HepG2 (cell line): ENCODE results near the gene BCLAF1. TPM values are rescaled to one million over a fixed set of nuclear protein-coding genes. Genes with fewer than 3 reads are reported as not detected.

Experiments used
- ATAC-seq: fragments of 200-7000 bp; cut with Tn5 transposase; 3 replicates; pipeline ENCODE4 v1.9.1; 2020; ENCODE audit warnings: mild to moderate bottlenecking, moderate library complexity
- BruUV-seq: library from RNA; stranded (reverse); fragments of 400-500 nt; replicated peaks from 2 replicates; lab custom pipeline; 2021; lab: Mats Ljungman, UMichigan
- CTCF ChIA-PET: fragments of 300-600 bp; formaldehyde crosslinking; extraction: SDS; loops from one replicate; lab custom pipeline; 2021; ENCODE audit warnings: low total read pairs, inconsistent platforms, low intra/inter-chr PET ratio; lab: Yijun Ruan, JAX
- POLR2A ChIA-PET: fragments of 350-600 bp; sonication (Branson Sonifier 250); formaldehyde crosslinking; loops from one replicate; lab custom pipeline; 2020; ENCODE audit warnings: antibody characterized with exemption, inconsistent platforms; lab: Yijun Ruan, JAX
- DNase-seq: peaks from one replicate; pipeline ENCODE4 v3.0.0-alpha.2; 2015; ENCODE audit warnings: low spot score
- FAIRE-seq: peaks from 3 replicates; lab custom pipeline; 2011; peaks lifted over from hg19 to GRCh38; lab: Jason Lieb, UNC
- H2AFZ ChIP-seq: one replicate; pipeline ENCODE4 v1.6.1; 2011; ENCODE audit warnings: low read length, inconsistent platforms
- H3K27ac ChIP-seq: fragments of 300-600 bp; 3 replicates; pipeline ENCODE4 v1.8.0; 2011; ENCODE audit warnings: mixed run types, mild to moderate bottlenecking, mixed read lengths, low read length, inconsistent platforms; ENCODE audit not compliant: insufficient read depth; ENCODE audit errors: extremely low read length
- H3K27me3 ChIP-seq, 2 experiments: fragments of 200-600 bp in 1 of 2; 2 replicates in 1 of 2; 3 replicates in 1 of 2; pipeline versions ENCODE4 v1.6.0 to v1.8.0; 2011; ENCODE audit warnings: low read length in 2 of 2, mild to moderate bottlenecking in 2 of 2, moderate library complexity in 2 of 2, inconsistent platforms in 1 of 2; ENCODE audit not compliant: insufficient read depth in 2 of 2, control insufficient read depth in 1 of 2
- H3K36me3 ChIP-seq, 2 experiments: fragments of 200-600 bp in 1 of 2; replicated peaks in 1 of 2; 2 replicates in 1 of 2; 3 replicates in 1 of 2; pipeline versions ENCODE4 v1.5.1 to v1.8.0; 2011; ENCODE audit warnings: low read length in 2 of 2, inconsistent platforms in 1 of 2; ENCODE audit not compliant: insufficient read depth in 2 of 2, control insufficient read depth in 1 of 2
- H3K4me1 ChIP-seq: 2 replicates; pipeline ENCODE4 v1.5.1; 2012; ENCODE audit warnings: low read length, inconsistent platforms; ENCODE audit not compliant: insufficient read depth
- H3K4me2 ChIP-seq: 2 replicates; pipeline ENCODE4 v1.6.0; 2011; ENCODE audit warnings: low read depth, low read length, inconsistent platforms
- H3K4me3 ChIP-seq, 3 experiments: fragments of 200-600 bp in 1 of 3; sonication (generic), shearing (Covaris generic) in 1 of 3; replicated peaks in 1 of 3; 2 replicates each; pipeline ENCODE4 v1.5.1; 2011 to 2016; ENCODE audit warnings: low read length in 3 of 3, inconsistent platforms in 2 of 3, low read depth in 2 of 3, mild to moderate bottlenecking in 2 of 3, control low read depth in 1 of 3, mixed read lengths in 1 of 3; ENCODE audit not compliant: insufficient read depth in 1 of 3
- H3K79me2 ChIP-seq: one replicate; pipeline ENCODE4 v1.6.1; 2011; ENCODE audit warnings: low read length, inconsistent platforms; ENCODE audit not compliant: insufficient read depth
- H3K9ac ChIP-seq: 2 replicates; pipeline ENCODE4 v1.6.0; 2011; ENCODE audit warnings: mild to moderate bottlenecking, low read depth, low read length, inconsistent platforms; ENCODE audit not compliant: insufficient read depth
- H3K9me3 ChIP-seq: 2 replicates; pipeline ENCODE4 v1.5.1; 2012; ENCODE audit warnings: mild to moderate bottlenecking, low read length
- H4K20me1 ChIP-seq: 2 replicates; pipeline ENCODE4 v1.6.0; 2011; ENCODE audit warnings: inconsistent platforms, mild to moderate bottlenecking, low read length, moderate library complexity; ENCODE audit not compliant: insufficient read depth
- CBX5 ChIP-seq: sonication (generic); formaldehyde crosslinking; IDR thresholded peaks from 2 replicates; pipeline ENCODE4 v1.4.0; 2020; ENCODE audit warnings: missing genetic modification reagents, borderline replicate concordance
- HNRNPH1 ChIP-seq: fragments of 200-400 bp; formaldehyde crosslinking; optimal IDR thresholded peaks from 2 replicates; pipeline ENCODE3; 2017; ENCODE audit warnings: mild to moderate bottlenecking, low read depth, low read length
- KDM6A ChIP-seq: IDR thresholded peaks from 2 replicates; pipeline ENCODE4 v1.6.1; 2016; ENCODE audit warnings: low read depth
- MTA3 ChIP-seq: sonication (generic); formaldehyde crosslinking; IDR thresholded peaks from 2 replicates; pipeline ENCODE4 v1.4.0; 2020; ENCODE audit warnings: missing genetic modification reagents
- NFE2L1 ChIP-seq: sonication (generic); formaldehyde crosslinking; IDR thresholded peaks from 2 replicates; pipeline ENCODE4 v1.4.0; 2020; ENCODE audit warnings: missing genetic modification reagents, mild to moderate bottlenecking, borderline replicate concordance
- NR2C2 ChIP-seq: sonication (generic); formaldehyde crosslinking; IDR thresholded peaks from 2 replicates; pipeline ENCODE4 v1.4.0; 2020; ENCODE audit warnings: missing genetic modification reagents, mild to moderate bottlenecking, moderate library complexity, borderline replicate concordance
- ZBTB20 ChIP-seq: sonication (generic); formaldehyde crosslinking; IDR thresholded peaks from 2 replicates; pipeline ENCODE4 v1.8.1; 2023; ENCODE audit warnings: missing genetic modification reagents, low read depth, mild to moderate bottlenecking, borderline replicate concordance
- ZFYVE20 ChIP-seq: sonication (generic); formaldehyde crosslinking; IDR thresholded peaks from 2 replicates; pipeline ENCODE4 v1.8.0; 2023; ENCODE audit warnings: low read depth, mild to moderate bottlenecking, moderate library complexity, missing genetic modification reagents, borderline replicate concordance
- ZKSCAN8 ChIP-seq: IDR thresholded peaks from 2 replicates; pipeline ENCODE4 v1.6.1; 2016; ENCODE audit warnings: borderline replicate concordance, missing genetic modification reagents, missing compliant biosample characterization
- ZNF589 ChIP-seq: sonication (generic); formaldehyde crosslinking; conservative IDR thresholded peaks from 2 replicates; pipeline ENCODE4 v1.8.0; 2022; ENCODE audit warnings: mild to moderate bottlenecking, moderate library complexity, missing genetic modification reagents
- ZNF782 ChIP-seq: sonication (generic); formaldehyde crosslinking; IDR thresholded peaks from 2 replicates; pipeline ENCODE4 v1.4.0; 2020; ENCODE audit warnings: missing genetic modification reagents, mild to moderate bottlenecking, borderline replicate concordance
- WGBS: methylation state at CpG from one replicate; pipeline ENCODE4 v1.1.6; 2017; ENCODE audit warnings: low lambda C conversion rate; 5-methylcytosine and 5-hydroxymethylcytosine counted together
- in situ Hi-C: cut with HindIII; loops from 2 replicates; pipeline ENCODE4 v1.10.0; 2017; ENCODE audit warnings: low pct_unique_long_range_greater_than_20kb; ENCODE audit not compliant: extremely low pct_ligation_motif_present
- intact Hi-C: fragments of 100-400 bp; cut with micrococcal nuclease; formaldehyde crosslinking; loops from one replicate; pipeline ENCODE4 v1.10.0; 2022; ENCODE audit not compliant: unreplicated experiment
- polyA plus RNA-seq, 8 experiments: library from polyadenylated mRNA; depleted of rRNA in 3 of 8; stranded (reverse) in 7 of 8; unstranded in 1 of 8; fragments of >200 nt; fragmentation: Illumina TruSeq in 4 of 8; extraction: Trizol in 4 of 8; gene quantifications; 2 replicates each; pipeline versions ENCODE4 v1.2.1 to v1.2.3, GENCODE V29; 2011 to 2016; ENCODE audit warnings: low read depth in 4 of 8, missing spikeins in 1 of 8, mixed read lengths in 1 of 8; ENCODE audit not compliant: insufficient read depth in 1 of 8
- total RNA-seq, 5 experiments: library from RNA; depleted of rRNA; stranded (reverse); fragments of >200 nt; fragmentation: Illumina TruSeq; extraction: Trizol; gene quantifications; 2 replicates each; pipeline ENCODE4 v1.2.3, GENCODE V29; 2016; ENCODE audit warnings: low read depth in 1 of 5
- TF ChIP-seq, protein P1 (sequence below): IDR thresholded peaks from 2 replicates; pipeline ENCODE4 v1.6.1; 2016; ENCODE audit warnings: low read depth, control low read depth
- TF ChIP-seq, protein P2 (sequence below): IDR thresholded peaks from 2 replicates; pipeline ENCODE4 v1.6.1; 2018; ENCODE audit warnings: missing genetic modification reagents, mild to moderate bottlenecking, missing compliant biosample characterization
- TF ChIP-seq, protein P3 (sequence below): IDR thresholded peaks from 2 replicates; pipeline ENCODE4 v1.6.1; 2016; ENCODE audit warnings: low read depth, borderline replicate concordance
- TF ChIP-seq, protein P4 (sequence below): sonication (generic); formaldehyde crosslinking; IDR thresholded peaks from 2 replicates; pipeline ENCODE4 v1.8.1; 2023; ENCODE audit warnings: mild to moderate bottlenecking, missing genetic modification reagents, borderline replicate concordance

Gene BCLAF1
- total and polyA plus RNA-seq, 2 of the 13 experiments (the other 11 are each of a cell fraction or from before 2014, with no cell fraction given), result 55.3 to 292 TPM

DNA sequence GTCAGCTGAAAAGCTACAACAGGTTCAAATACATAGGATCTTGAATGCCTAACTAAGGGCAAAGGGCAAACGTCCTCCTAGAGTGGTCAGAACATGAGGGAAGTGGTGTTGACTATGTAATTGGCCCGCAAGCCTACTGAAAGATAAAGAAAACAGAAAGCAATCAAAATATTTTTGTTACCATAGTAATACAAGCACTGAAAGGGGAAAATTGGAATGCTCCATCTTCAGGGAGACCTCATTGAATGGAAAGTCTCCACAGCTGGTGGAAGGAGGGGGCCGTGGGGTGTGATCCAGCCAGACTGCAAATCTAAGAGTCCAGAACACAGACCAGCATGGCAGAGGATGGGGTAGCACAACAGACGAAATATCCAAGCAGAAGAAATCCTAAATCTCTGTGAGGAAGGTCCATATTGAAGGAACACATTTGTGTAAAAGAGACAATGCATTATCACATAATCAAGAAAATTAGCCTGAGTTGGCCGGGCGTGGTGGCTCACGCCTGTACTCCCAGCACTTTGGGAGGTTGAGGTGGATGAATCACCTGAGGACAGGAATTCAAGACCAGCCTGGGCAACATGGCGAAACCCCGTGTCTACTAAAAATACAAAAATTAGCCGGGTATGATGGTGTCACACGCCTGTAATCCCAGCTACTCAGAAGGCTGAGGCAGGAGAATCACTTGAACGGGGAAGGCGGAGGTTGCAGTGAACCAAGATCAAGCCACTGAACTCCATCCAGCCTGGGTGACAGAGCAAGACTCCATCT is 79.1 kb downstream of the BCLAF1 start:
- 41% methylated on average over 13 of the region's 13 CpGs for WGBS
- in situ Hi-C loops (no loop called here), intact Hi-C loops (no loop called here)
- Histone ChIP-seq H3K9ac (no peak overlapping the region), H3K79me2 (no peaks in the 10 kb centered on the region), H3K9me3 (no peaks in the 10 kb centered on the region), H3K27me3 (no peaks in the 10 kb centered on the region), H3K36me3 (no peaks in the 10 kb centered on the region), H3K27ac (no peak overlapping the region), H2AFZ (no peak overlapping the region), H4K20me1 (no peaks in the 10 kb centered on the region), H3K4me1 (no peaks in the 10 kb centered on the region), H3K4me2 (no peak overlapping the region), H3K4me3 (no peak overlapping the region)
- DNase-seq (no peak), ATAC-seq (no peak), FAIRE-seq (no peak)
- no TSS peak for BruUV-seq
- ChIA-PET CTCF (no interaction called here), POLR2A (no interaction called here)
- TF ChIP-seq HNRNPH1 (no peak), ZKSCAN8 (no peak), ZNF782 (CRISPR knock-in tag) (no peak), ZNF589 (no peak), CBX5 (CRISPR knock-in tag) (no peak), MTA3 (no peak), KDM6A (CRISPR knock-in tag) (no peak), ZBTB20 (no peak), ZFYVE20 (CRISPR knock-in tag) (no peak), NFE2L1 (CRISPR knock-in tag) (no peak), NR2C2 (CRISPR knock-in tag) (no peak)
- TF ChIP-seq, protein P1, sequence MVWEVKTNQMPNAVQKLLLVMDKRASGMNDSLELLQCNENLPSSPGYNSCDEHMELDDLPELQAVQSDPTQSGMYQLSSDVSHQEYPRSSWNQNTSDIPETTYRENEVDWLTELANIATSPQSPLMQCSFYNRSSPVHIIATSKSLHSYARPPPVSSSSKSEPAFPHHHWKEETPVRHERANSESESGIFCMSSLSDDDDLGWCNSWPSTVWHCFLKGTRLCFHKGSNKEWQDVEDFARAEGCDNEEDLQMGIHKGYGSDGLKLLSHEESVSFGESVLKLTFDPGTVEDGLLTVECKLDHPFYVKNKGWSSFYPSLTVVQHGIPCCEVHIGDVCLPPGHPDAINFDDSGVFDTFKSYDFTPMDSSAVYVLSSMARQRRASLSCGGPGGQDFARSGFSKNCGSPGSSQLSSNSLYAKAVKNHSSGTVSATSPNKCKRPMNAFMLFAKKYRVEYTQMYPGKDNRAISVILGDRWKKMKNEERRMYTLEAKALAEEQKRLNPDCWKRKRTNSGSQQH (CRISPR knock-in tag), result no peak
- TF ChIP-seq, protein P2, sequence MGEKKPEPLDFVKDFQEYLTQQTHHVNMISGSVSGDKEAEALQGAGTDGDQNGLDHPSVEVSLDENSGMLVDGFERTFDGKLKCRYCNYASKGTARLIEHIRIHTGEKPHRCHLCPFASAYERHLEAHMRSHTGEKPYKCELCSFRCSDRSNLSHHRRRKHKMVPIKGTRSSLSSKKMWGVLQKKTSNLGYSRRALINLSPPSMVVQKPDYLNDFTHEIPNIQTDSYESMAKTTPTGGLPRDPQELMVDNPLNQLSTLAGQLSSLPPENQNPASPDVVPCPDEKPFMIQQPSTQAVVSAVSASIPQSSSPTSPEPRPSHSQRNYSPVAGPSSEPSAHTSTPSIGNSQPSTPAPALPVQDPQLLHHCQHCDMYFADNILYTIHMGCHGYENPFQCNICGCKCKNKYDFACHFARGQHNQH, result no peak
- TF ChIP-seq, protein P3, sequence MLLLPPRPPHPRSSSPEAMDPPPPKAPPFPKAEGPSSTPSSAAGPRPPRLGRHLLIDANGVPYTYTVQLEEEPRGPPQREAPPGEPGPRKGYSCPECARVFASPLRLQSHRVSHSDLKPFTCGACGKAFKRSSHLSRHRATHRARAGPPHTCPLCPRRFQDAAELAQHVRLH, result no peak
- TF ChIP-seq, protein P4, sequence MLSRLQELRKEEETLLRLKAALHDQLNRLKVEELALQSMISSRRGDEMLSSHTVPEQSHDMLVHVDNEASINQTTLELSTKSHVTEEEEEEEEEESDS (CRISPR knock-in tag), result no peak
